Psoas muscle (tissue), 8 donors: ENCODE measurements around the gene PLEKHG4. TPM values are rescaled to one million over a fixed set of nuclear protein-coding genes. Genes with fewer than 3 reads are reported as not detected.

Source experiments
- ATAC-seq, 4 donors: fragments of 200-7000 bp; cut with Tn5 transposase; one replicate each; pipeline ENCODE4 v1.9.1; 2020; ENCODE audit warnings: moderate library complexity in 3 of 4, mild to moderate bottlenecking in 2 of 4
- DNase-seq, 2 donors: peaks; one replicate each; pipeline ENCODE4 v3.0.0-alpha.2; 2020
- H3K27ac ChIP-seq: fragments of 200-600 bp; one replicate; pipeline ENCODE4 v1.8.0; 2022
- H3K27me3 ChIP-seq, 3 donors: fragments of 200-600 bp in 1 of 3; one replicate each; pipeline versions ENCODE4 v1.6.1 to v1.8.0; 2013 to 2022; ENCODE audit warnings: low read length in 2 of 3, mild to moderate bottlenecking in 2 of 3, moderate library complexity in 1 of 3; ENCODE audit not compliant: insufficient read depth in 3 of 3
- H3K36me3 ChIP-seq, 2 donors: fragments of 200-600 bp in 1 of 2; one replicate each; pipeline versions ENCODE4 v1.6.1 to v1.8.0; 2013 to 2022; ENCODE audit warnings: low read depth in 1 of 2, mild to moderate bottlenecking in 1 of 2, moderate library complexity in 1 of 2; ENCODE audit not compliant: insufficient read depth in 1 of 2
- H3K4me1 ChIP-seq: fragments of 200-600 bp; one replicate; pipeline ENCODE4 v1.8.0; 2022
- H3K4me3 ChIP-seq: fragments of 200-600 bp; one replicate; pipeline ENCODE4 v1.8.0; 2022; ENCODE audit warnings: mild to moderate bottlenecking
- H3K9me3 ChIP-seq: fragments of 200-600 bp; one replicate; pipeline ENCODE4 v1.8.0; 2022
- WGBS, 3 donors: extraction: QIAGEN DNeasy Blood & Tissue Kit; methylation state at CpG; one replicate each; pipeline versions ENCODE4 v1.1.6 to v1.1.7; 2013; 5-methylcytosine and 5-hydroxymethylcytosine counted together
- intact Hi-C, 2 donors: fragments of 100-400 bp; cut with DNase I; formaldehyde crosslinking; loops; one replicate each; pipeline versions ENCODE4 v1.11.0 to v1.14.2; 2022
- polyA plus RNA-seq, 3 donors: library from polyadenylated mRNA; stranded (reverse); fragments of 200-250 nt; gene quantifications; one replicate each; pipeline ENCODE4 v1.2.3, GENCODE V29; 2013
- total RNA-seq, 4 donors: library from RNA; stranded (reverse); fragmentation: NEBNext Ultra II Directional in 2 of 4; extraction: Animal tissue kit (Norgen Biotek cat#: 25700) in 2 of 4; gene quantifications; one replicate each; pipeline versions ENCODE4 v1.2.1 to v1.2.4, GENCODE V29; 2021 to 2023
- TF ChIP-seq, protein P1 (sequence below): fragments of 200-600 bp; IDR thresholded peaks from one replicate; pipeline ENCODE4 v1.8.0; 2022; ENCODE audit warnings: antibody characterized with exemption
- donor health status: healthy with polysubstance abuse.
- donor health status: DM: no; HTN: no; CAD: no; lungs with moderate emphysema.
- donor health status: Bipolar disorder and iron deficiency.
- donor health status: healthy.
- donor health status: DM: yes; HTN: yes; CAD: no.
- donor health status: DM: no; HTN: no; CAD: no.
- donor health status: DM: no; HTN: no; CAD: no.
- donor health status: DM: yes; HTN: yes; CAD: no.

PLEKHG4 gene
- total and polyA plus RNA-seq, 7 donors: 0.28 to 1.9 (median 0.98) TPM

DNA sequence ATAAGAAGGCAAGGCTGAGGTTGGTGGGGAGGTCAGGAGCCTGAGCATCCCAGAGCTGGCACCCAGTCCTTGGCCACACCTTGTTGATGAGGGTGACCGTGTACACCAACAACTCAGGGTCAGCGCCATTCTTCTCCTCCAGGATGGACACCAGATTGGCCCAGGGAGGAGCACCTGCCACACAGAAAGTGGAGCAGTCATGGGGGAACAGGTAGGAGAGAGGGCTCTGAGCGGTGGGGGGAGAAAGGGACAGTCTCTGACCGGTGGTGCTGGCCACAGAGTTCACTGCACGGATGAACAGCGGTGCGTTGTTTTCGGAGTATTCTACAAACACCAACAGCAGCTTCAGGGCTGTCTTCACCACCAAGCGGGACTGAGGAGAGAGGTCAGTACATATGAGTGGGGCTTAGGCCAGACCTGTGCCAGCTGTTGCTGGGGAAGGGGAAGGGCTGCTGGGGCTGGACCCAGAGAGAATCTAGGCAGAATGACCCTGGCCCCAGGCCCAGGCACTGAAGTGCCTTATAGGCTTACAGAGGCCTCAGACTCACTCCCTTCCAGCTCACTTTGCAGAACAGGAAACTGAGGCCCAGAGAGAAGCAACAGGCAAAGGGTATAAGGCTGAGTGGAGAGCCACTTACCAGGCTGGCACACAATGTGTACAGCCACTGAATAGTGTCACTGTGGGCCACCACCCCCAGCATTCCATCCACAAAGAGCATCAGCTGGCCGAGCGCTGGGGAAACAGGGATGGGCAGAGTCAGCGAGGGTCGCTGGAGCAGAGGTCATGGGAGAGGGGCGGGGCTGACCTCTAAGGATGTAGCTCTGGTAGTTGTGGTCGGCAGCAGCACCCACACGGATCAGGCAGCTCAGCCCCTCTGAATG is 41.7 kb upstream of the PLEKHG4 start:
- no peaks in the 10 kb centered on the region for H3K27me3 ChIP-seq
- TF ChIP-seq, protein P1, sequence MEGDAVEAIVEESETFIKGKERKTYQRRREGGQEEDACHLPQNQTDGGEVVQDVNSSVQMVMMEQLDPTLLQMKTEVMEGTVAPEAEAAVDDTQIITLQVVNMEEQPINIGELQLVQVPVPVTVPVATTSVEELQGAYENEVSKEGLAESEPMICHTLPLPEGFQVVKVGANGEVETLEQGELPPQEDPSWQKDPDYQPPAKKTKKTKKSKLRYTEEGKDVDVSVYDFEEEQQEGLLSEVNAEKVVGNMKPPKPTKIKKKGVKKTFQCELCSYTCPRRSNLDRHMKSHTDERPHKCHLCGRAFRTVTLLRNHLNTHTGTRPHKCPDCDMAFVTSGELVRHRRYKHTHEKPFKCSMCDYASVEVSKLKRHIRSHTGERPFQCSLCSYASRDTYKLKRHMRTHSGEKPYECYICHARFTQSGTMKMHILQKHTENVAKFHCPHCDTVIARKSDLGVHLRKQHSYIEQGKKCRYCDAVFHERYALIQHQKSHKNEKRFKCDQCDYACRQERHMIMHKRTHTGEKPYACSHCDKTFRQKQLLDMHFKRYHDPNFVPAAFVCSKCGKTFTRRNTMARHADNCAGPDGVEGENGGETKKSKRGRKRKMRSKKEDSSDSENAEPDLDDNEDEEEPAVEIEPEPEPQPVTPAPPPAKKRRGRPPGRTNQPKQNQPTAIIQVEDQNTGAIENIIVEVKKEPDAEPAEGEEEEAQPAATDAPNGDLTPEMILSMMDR: no peak
- H3K36me3 ChIP-seq: peaks cover 2 to 72% of the 10 kb centered on the region in 2 donors
- H3K4me1 ChIP-seq: peaks cover 43% of the 10 kb centered on the region
- H3K4me3 ChIP-seq: no peak overlapping the region
- DNase-seq (peak in 1 of 2 donors; percentile 45), ATAC-seq (no peak)
- WGBS, 3 donors: 71 to 81% (median 76%) methylated on average over 16 of the region's 16 CpGs
- no peaks in the 10 kb centered on the region for H3K9me3 ChIP-seq
- peak overlapping the region; percentile 36 for H3K27ac ChIP-seq
- intact Hi-C loops: no loop called here

DNA sequence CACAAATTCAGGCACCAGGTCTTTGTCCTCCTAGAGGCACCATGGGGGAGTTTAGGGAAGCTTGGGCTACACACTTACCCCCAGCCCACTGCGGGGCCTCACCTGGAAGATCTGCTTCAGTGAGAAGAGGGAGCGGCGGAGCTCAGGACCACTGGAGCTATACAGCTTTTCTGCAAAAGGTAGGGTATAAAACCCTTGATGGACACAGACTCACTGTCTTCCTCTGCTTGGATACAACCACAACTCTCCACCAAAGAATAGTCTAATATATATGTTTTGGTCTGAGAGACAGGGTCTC is 41.1 kb upstream of the PLEKHG4 start:
- H3K4me1 ChIP-seq: peaks cover 49% of the 10 kb centered on the region
- intact Hi-C loops: no loop called here
- TF ChIP-seq, protein P1: no peak

DNA sequence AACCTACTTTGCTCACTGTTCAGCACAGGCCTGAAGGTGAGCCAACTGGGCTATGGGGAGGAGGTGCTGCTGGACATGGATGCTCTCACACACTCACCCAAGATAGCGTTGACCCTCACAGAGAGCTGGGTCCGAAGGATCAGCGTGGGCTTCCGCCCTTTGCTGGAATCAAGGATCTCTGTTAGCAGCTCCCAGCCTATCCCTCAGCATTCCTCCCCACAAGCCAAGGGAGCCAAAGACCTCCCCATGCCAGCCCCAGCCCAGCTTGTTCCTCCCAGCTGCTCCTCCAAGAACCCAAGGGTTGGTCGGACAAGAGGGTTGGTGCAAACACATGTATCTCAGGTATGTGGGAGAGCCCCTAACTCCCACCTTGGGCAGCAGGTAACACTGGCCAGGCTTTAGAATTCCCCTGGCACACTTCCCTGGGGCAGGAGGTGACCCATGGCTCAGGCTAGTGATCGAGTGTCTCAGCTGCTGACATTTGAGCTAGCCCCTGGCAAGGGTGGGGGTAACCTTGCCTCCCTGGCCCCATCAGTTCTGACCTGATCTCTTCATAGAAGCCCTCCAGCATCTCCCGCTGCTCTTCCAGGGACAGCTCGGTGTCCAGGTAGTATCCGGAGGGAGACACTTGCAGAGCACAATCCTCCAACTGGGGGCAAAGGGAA is 40.4 kb upstream of the PLEKHG4 start:
- peaks cover 56% of the 10 kb centered on the region for H3K4me1 ChIP-seq
- no peaks in the 10 kb centered on the region for H3K27me3 ChIP-seq
- WGBS, 3 donors: 37 to 61% (median 47%) methylated on average over 9 of the region's 9 CpGs
- no peak overlapping the region for H3K4me3 ChIP-seq
- peak in 1 of 4 donors; percentile 22 for ATAC-seq
- peak in 1 of 2 donors; percentile 58 for DNase-seq
- intact Hi-C loops: no loop called here
- peak overlapping the region; percentile 99 for H3K27ac ChIP-seq
- no peaks in the 10 kb centered on the region for H3K9me3 ChIP-seq
- TF ChIP-seq, protein P1: no peak
- H3K36me3 ChIP-seq: peaks cover 2 to 59% of the 10 kb centered on the region in 2 donors

More for the DNA sequence above, 41.1 kb upstream of the PLEKHG4 start:
- 92 to 98% (median 98%) methylated on average over 3 of the region's 3 CpGs for WGBS, 3 donors
- Histone ChIP-seq H3K9me3 (no peaks in the 10 kb centered on the region), H3K27ac (peak overlapping the region; percentile 99), H3K36me3 (peaks cover 2 to 66% of the 10 kb centered on the region in 2 donors), H3K4me3 (no peak overlapping the region), H3K27me3 (no peaks in the 10 kb centered on the region)
- ATAC-seq (no peak), DNase-seq (no peak)

GRCh38 chr16:67240506-67240905 is 38.8 kb upstream of the PLEKHG4 start:
- Histone ChIP-seq H3K27ac (peak overlapping the region; percentile 99), H3K4me1 (peaks cover 71% of the 10 kb centered on the region), H3K4me3 (peak overlapping the region; percentile 39), H3K9me3 (no peaks in the 10 kb centered on the region), H3K27me3 (no peaks in the 10 kb centered on the region), H3K36me3 (peaks cover 2 to 43% of the 10 kb centered on the region in 2 donors)
- ATAC-seq: peak in 2 of 4 donors; percentile 2 to 12
- TF ChIP-seq, protein P1: no peak
- WGBS, 3 donors: 35 to 77% (median 37%) methylated on average over 4 of the region's 4 CpGs
- DNase-seq: peak in 1 of 2 donors; percentile 59
- intact Hi-C loops: no loop called here
